GM18909 (cell line): ENCODE data around the gene UGT1A7.
"Not testable (repeated sequence)": the region's sequence is repeated elsewhere in the genome, so short reads cannot be mapped to it uniquely, and the experiment has no call there.

Source experiments
- ATAC-seq: cut with Tn5 transposase; IDR thresholded peaks from one replicate; pipeline ENCODE4 v1.9.1; 2021; ENCODE audit warnings: mild to moderate bottlenecking; ENCODE audit not compliant: unreplicated experiment, poor library complexity

The UGT1A7 gene

GRCh38 chr2:233681521-233682099 lies at the start of gene UGT1A7:
Gene UGT1A7 (plus strand): TSS chr2:233681901. CDS start chr2:233681938, 37 bp downstream.
- no peak for ATAC-seq

DNA sequence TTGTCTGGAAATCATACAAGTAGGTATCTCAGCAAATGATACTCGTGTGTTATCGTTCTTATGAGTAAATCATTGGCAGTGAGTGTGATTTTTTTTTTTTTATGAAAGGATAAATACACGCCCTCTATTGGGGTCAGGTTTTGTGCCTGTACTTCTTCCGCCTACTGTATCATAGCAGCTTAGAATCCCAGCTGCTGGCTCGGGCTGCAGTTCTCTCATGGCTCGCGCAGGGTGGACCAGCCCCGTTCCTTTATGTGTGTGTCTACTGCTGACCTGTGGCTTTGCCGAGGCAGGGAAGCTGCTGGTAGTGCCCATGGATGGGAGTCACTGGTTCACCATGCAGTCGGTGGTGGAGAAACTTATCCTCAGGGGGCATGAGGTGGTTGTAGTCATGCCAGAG lies 45.4 kb upstream of the UGT1A7 start, which contains the start of gene UGT1A10:
TSS of gene UGT1A10 (plus strand) at position 143 of the 400 bp plus-strand sequence. CDS start at position 218, 75 bp downstream.
- not testable (repeated sequence) for ATAC-seq

DNA sequence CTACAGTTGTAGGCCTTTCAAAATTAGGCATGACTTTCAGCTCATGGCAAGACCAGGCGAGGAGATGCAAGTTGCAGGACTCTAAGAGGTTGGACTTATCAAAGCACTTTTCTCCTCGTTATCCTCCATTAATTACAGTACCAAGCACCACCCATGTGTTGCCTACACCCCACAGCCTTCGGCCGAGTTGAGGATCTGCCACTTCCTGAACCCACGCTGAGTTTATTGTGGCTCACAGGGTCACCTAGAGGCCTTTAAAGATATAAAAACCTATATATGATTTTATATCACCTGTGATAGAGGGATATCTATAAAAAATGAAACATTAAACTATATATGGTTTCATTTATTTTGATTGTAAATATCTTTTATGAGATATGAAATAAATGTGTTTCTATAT lies 42.9 kb upstream of the UGT1A7 start:
- ATAC-seq, result no peak

GRCh38 chr2:233639860-233640259 lies 41.8 kb upstream of the UGT1A7 start:
- no peak for ATAC-seq

- no peak for ATAC-seq
Measured at GRCh38 chr2:233643128-233643527, 38.6 kb upstream of the UGT1A7 start.

DNA sequence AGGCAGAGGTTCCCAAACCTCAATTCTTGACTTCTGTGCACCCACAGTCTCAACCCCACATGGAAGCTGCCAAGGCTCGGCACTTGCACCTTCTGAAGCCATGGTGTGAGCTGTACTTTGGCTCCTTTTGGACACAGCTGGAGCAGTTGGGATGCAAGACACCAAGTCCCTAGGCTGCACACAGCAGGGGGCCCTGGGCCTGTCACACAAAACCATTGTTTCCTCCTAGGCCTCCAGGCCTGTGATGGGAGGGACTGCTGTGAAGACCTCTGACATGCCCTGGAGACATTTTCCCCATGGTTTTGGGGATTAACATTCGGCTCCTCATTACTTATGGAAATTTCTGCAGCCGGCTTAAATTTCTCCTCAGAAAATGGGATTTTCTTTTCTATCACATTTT lies 35.7 kb upstream of the UGT1A7 start:
- not testable (repeated sequence) for ATAC-seq

DNA sequence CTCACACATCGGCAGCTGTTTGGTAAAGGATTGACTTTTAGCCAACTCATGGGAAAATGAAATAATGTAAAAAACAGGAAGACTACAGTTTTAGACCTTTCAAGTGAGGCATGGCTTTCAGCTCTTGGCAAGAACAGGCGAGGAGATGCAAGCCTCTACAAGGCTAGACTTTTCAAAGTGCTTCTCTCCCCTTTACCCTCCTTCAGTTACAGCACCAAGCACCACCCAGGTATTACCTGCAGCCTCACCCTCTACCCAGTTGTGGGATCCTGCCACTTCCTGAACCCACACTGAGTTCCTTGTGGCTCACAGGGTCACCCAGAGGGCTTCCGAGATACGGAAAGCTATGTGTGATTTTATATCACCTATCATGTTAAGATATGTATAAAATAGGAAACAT lies 30.7 kb upstream of the UGT1A7 start:
- no peak for ATAC-seq

DNA sequence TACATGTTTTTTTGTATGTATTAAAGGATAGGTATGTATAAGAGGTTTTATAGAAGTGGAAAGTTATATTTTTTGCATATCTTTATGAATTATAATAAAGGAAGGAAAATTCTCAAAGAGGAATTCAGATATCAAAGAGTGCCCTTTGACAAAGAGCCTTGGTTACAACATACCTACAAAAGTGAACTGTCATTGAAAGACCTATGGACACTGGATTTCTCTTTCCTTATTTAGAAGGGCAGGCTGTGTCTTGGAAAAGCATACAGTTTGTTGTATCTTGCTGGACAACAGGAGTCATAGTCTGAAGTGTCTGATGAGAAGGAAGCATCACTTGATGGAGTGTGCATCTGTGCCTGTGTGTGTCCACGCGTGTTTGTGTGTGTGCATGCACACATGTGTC lies 30.3 kb upstream of the UGT1A7 start:
- no peak for ATAC-seq

GRCh38 chr2:233654501-233654900 lies 27.2 kb upstream of the UGT1A7 start:
- ATAC-seq, result no peak

DNA sequence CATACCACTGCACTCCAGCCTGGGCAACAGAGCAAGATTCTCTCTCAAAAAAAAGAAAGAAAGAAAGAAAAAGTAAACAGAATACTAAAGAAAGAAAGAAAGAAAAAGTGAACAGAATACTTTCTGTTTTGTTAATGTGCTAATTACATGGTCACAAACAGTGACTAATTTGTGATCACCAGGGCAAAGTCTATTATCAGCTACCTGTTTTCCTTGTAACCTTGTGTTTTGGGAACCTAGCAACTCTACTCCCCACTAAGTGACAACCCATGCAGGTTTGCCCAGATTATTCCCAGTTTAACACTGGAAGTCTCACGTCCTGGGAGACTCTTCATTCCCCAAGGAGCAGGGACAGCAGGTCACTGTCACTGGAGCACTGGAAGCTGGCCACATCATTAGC lies 26.7 kb upstream of the UGT1A7 start:
- no peak for ATAC-seq

DNA sequence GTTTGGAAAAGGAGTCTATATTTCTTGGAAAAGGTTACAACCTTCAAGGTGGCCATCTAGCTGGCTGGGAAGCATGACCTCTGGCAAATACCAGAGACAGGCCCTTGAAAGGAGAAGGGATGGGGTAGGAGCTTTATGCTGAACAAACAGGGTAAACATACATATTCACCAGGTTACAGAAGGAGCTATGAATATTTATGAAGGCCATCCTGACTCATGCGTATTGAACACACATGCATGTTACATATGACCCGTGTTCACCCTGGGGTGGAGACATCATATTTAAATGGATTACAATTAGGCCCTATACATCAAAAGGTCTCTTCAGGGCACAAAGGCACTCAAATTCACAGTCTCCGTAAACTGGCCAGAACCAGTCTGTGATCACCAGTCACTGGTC lies 25.8 kb upstream of the UGT1A7 start:
- not testable (repeated sequence) for ATAC-seq

GRCh38 chr2:233656443-233656842 lies 25.3 kb upstream of the UGT1A7 start:
- no peak for ATAC-seq

DNA sequence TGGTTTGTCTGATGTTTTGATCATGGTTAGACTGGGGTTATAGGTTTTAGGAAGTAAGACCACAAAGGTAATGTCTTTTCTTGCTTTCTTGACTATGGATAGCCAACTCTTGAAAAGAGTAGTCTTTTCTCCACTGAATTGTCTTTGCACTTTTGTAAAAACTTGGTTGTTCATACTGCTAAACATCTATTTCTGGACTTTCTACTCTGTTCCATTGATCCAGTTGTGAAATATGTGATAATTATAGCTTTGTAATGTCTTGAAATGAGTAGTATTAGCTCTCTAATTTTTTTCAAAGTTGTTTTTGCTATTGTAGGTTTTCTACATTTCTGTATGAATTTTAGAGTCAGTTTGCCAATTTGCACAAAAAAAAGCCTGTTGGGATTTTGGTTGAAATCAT lies 23.1 kb upstream of the UGT1A7 start:
- no peak for ATAC-seq

DNA sequence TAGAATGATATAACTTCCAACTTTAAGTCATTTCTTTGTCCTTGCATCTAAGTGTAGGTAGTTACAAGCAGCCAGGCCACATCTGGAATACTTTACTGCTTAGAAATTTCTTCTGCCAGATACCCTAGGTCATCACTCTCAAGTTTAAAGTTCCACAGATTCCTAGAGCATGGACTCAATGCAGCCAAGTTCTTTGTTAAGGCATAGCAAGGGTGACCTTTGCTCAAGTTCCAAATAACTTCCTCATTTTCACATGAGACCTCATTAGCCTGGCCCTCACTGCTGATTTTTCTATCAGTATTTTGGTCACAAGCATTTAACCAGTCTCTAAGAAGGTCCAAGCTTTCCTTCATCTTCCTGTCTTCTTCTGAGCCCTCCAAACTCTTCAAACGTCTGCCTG lies 17.8 kb upstream of the UGT1A7 start:
- no peak for ATAC-seq

DNA sequence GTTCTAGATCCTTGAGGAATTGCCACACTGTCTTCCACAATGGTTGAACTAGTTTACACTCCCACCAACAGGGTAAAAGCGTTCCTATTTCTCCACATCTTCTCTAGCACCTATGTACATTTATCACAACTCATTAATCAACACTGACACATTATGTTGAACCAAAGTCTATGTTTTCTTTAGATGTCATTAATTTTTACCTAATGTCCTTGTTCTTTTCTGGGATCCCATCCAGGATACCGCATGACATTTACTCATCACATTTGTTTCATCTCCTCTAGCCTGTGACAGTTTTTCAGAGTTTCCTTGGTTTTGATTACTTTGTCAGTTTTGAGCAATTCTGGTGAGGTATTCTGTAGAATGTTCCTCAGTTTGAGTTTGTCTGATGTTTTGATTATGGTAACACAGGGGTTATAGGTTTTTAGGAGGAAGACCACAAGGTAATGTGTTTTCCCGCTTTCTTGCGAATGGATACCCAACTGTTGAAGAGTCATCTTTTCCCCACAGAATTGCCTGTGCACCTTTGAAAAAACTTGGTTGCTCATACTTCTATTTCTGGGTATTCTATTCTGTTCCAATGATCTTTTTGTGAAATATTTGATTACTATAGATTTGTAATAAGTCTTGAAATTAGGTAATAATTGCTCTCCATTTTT lies 13.0 kb upstream of the UGT1A7 start:
- ATAC-seq, result no peak

DNA sequence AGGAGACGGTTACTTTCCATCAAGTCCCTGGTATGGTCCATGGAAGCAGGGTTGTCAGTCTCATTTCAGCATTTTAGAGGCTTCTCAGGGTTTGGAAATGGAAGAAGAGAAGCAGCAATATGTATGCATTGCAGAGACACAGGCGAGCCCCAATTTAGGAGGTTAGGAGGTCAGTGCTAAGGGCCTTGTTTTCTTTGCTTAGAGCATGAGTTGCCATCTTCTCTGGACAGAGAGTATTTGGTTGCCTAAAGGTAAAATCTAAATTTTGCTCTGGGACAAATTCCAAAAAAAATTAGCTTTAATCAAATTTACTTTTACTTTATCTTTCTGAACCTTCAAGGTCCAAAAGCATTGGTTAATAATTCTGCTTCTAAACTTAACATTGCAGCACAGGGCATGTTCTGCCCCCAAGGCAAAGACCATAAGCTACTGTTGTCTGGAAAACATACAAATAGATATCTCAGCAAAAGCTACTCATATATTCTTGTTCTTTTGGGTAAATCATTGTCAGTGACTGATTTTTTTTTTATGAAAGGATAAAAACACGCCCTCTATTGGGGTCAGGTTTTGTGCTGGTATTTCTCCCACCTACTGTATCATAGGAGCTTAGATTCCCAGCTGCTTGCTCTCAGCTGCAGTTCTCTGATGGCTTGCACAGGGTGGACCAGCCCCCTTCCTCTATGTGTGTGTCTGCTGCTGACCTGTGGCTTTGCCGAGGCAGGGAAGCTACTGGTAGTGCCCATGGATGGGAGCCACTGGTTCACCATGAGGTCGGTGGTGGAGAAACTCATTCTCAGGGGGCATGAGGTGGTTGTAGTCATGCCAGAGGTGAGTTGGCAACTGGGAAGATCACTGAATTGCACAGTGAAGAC lies 10.2 kb upstream of the UGT1A7 start, which contains the start of gene UGT1A9:
TSS of gene UGT1A9 (plus strand) at position 609 of the 872 bp plus-strand sequence. CDS start at position 646, 37 bp downstream.
- no peak for ATAC-seq

DNA sequence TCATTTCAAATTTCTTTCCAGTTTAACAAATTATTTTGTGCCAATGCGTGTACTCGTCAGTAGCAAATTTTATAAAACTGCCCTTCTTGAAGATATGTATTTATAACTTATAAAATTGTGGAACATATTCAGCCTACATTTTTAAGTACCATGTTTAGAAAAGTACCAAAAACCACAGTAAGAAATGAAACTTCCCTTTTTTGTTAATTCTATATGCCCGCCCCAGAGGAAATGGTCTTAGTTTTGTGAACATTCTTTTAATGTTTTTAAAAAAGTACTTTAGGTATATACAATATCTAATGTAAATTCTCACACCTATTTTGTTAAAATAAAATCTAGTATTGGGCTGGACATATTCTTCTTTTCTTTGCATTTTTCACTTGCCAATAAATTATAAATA lies 8.8 kb upstream of the UGT1A7 start:
- ATAC-seq, result no peak

DNA sequence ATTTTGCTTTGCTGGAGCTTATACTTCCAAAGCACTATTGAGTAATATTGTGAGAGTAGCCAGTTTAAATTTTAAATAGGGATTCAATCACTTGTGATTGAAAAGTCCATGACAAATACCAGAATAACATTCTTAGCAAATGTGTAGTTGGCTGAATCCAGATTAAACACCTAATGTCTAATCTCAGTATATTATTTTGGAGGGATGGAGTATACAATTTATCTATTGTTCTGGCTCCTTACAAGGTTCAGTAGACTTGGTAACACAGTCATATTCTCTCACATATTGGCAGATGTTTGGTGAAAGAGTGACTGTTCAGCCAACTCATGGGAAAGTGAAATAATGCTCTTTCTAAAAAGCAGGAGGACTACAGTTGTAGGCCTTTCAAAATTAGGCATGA lies 7.8 kb upstream of the UGT1A7 start:
- ATAC-seq, result no peak

- no peak for ATAC-seq
Measured at GRCh38 chr2:233674314-233674713, 7.4 kb upstream of the UGT1A7 start.

DNA sequence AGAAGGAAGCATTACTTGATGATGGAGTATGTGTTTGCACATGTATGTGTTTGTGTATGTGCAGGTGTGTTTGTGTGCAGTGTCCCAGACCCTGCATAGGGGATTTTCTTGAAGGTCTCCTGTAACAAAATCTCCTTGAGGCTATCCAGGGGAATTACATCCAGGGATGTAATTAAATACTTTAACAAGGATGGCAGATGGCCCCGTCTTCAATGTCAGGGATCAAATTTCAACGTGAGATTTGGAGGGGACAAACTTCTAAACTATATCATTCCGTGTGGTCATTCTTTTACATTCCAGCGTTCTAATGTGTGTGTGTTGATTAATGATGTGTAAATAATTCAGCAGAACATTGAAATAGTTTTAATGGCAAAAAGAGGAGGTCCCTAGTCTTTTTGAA lies 6.7 kb upstream of the UGT1A7 start:
- ATAC-seq, result no peak

- ATAC-seq, result no peak
Measured at GRCh38 chr2:233676046-233676445, 5.7 kb upstream of the UGT1A7 start.
